Endothelial cell of coronary artery (primary cell): ENCODE data around the gene ATP9A. TPM values are rescaled to one million over a fixed set of nuclear protein-coding genes. Genes with fewer than 3 reads are reported as not detected.

Experiments
- total RNA-seq: library from RNA; depleted of rRNA; stranded (reverse); fragments of >200 nt; gene quantifications from 2 replicates; pipeline ENCODE4 v1.2.3, GENCODE V29; 2014

Gene ATP9A
- 21.2 and 21.8 TPM in 2 replicates for total RNA-seq

GRCh38 chr20:51767867-51768758 is at the start of gene ATP9A:
Gene ATP9A, minus strand, starts transcription at chr20:51768390. Its CDS starts 21 bp downstream, at chr20:51768369.

GRCh38 chr20:51802170-51802751 is 34.1 kb upstream of the ATP9A start, which contains the start of gene SALL4:
Gene SALL4, minus strand, starts transcription at chr20:51802521. Its CDS starts 113 bp downstream, at chr20:51802408.

Other genes starting within 250 kb of the ATP9A start
- gene NFATC2, start 225.7 kb downstream of the ATP9A start, total RNA-seq = 1.1 and 1.5 TPM in 2 replicates
- under 0.01 TPM in 2 replicates for gene SALL4, start 34.1 kb upstream of the ATP9A start, total RNA-seq